Right ventricle myocardium inferior (tissue), 1 donor: ENCODE measurements around the gene HSP90AA1. TPM values are rescaled to one million over a fixed set of nuclear protein-coding genes. Genes with fewer than 3 reads are reported as not detected.
"Not testable (repeated sequence)": the region's sequence is repeated elsewhere in the genome, so short reads cannot be mapped to it uniquely, and the experiment has no call there.

Source experiments
- ATAC-seq: fragments of 200-7000 bp; cut with Tn5 transposase; one replicate; pipeline ENCODE4 v1.9.1; 2020; ENCODE audit warnings: mild to moderate bottlenecking, moderate library complexity
- DNase-seq: peaks from one replicate; pipeline ENCODE4 v3.0.0; 2021; ENCODE audit errors: missing footprints
- intact Hi-C: fragments of 100-400 bp; cut with DNase I; formaldehyde crosslinking; loops from one replicate; pipeline ENCODE4 v1.11.0; 2022
- total RNA-seq: library from RNA; stranded (reverse); fragmentation: NEBNext Ultra II Directional; extraction: Animal tissue kit (Norgen Biotek cat#: 25700); gene quantifications from one replicate; pipeline ENCODE4 v1.2.1, GENCODE V29; 2021
- donor health status: DM: no; HTN: yes; CAD: no; lungs with severe emphysema.

HSP90AA1 gene
- total RNA-seq, 1 donor from 2014 or later: 484 TPM

- DNase-seq: peak; percentile 93
- intact Hi-C loops: loop anchor here (1.0 to 2.0 kb wide), 3 partner anchors 34 to 390 kb away; no protein-coding TSS in a partner anchor
These were observed 9.8 kb upstream of the HSP90AA1 start for GRCh38 chr14:102096569-102097188.

GRCh38 chr14:102095871-102096568, 9.2 kb upstream of the HSP90AA1 start:
- peak; percentile 30 for ATAC-seq
- DNase-seq: no peak
- intact Hi-C loops: loop anchor here (1.0 to 2.0 kb wide), 3 partner anchors 33 to 389 kb away; no protein-coding TSS in a partner anchor

More at GRCh38 chr14:102096569-102097188, 9.8 kb upstream of the HSP90AA1 start:
- ATAC-seq: peak; percentile 85

- DNase-seq (no peak), ATAC-seq (no peak)
- intact Hi-C loops: no loop called here
These were observed 8.5 kb upstream of the HSP90AA1 start for GRCh38 chr14:102095231-102095870.

GRCh38 chr14:102094101-102094500, 7.3 kb upstream of the HSP90AA1 start:
- DNase-seq: no peak
- no peak for ATAC-seq
- intact Hi-C loops: no loop called here

- ATAC-seq (no peak), DNase-seq (no peak)
- intact Hi-C loops: no loop called here
These were observed 6.0 kb upstream of the HSP90AA1 start for GRCh38 chr14:102092806-102093205.

DNA sequence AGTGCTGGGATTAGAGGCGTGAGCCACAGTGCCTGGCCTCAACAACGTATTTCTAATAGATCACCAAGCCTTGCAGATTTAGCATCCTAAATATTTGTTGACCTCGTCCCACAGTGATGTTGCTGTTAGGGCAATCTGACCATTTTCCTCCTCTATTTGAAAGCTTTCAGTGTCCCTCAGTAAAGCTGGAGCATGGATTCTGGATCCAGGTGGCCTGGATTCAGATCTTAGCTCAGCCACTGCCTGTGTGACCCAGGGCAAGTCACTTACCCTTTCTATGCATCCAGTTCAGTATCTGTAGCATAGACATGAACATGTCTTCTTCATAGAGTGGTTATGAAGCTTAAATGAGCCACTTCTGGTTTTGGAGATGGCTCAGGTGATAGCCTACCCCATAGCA, 3.9 kb upstream of the HSP90AA1 start:
- intact Hi-C loops: no loop called here
- ATAC-seq (no peak), DNase-seq (no peak)

DNA sequence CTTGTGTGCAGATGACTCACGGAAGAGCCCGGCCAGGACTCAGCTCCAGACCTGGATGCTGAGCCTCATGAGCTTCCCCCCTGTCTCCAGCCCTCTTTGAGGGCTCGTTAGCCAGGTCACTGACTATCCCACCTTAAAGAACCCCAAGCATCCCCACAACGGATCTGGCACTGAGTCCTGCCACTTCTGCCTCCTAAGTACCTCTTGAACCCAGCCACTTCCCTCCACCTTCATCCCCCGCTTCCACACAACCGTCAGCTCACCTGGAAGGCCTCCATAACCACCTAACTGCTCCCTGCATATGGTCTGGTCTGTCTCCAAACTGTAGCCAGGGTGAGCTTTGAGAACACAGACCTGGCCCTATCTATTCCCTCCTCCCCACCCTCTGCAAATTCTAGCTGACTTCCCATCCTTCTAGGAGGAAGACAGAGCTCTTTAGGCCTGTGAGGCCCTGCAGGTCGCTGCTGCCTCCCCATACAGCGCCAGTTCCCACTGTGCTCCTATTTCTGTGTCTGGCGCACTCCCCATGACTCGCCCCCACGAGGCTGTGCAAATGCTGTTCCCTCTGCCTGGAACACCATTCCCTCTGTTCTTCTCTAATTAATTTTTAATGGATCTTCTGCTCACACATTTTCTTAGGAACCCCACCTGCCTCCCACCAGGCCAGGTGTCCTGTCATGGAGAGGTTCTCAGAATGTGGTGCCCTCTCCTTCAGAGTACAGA, 2.9 kb upstream of the HSP90AA1 start:
- intact Hi-C loops: loop anchor here (5.0 kb wide), 1 partner anchor 42 kb away; no protein-coding TSS in a partner anchor
- no peak for ATAC-seq
- DNase-seq: no peak

- intact Hi-C loops: loop anchor here (5.0 kb wide), 1 partner anchor 41 kb away; no protein-coding TSS in a partner anchor
- ATAC-seq: peak; percentile 18
- peak; percentile 80 for DNase-seq
These were observed 1.4 kb upstream of the HSP90AA1 start for GRCh38 chr14:102088012-102088792.

GRCh38 chr14:102087762-102088011, 843 bp upstream of the HSP90AA1 start:
- intact Hi-C loops: loop anchor here (1.0 to 5.0 kb wide), 3 partner anchors 40 to 327 kb away; partner anchors contain the start of gene PPP2R5C
- ATAC-seq: no peak
- DNase-seq: no peak

GRCh38 chr14:102086709-102086971, 204 bp downstream of the HSP90AA1 start:
- no peak for DNase-seq
- no peak for ATAC-seq
- intact Hi-C loops: loop anchor here (2.0 to 5.0 kb wide), 2 partner anchors 39 to 326 kb away; partner anchors contain the start of gene PPP2R5C

GRCh38 chr14:102085948-102086708, 716 bp downstream of the HSP90AA1 start:
- ATAC-seq: peak; percentile 8
- intact Hi-C loops: loop anchor here (2.0 to 5.0 kb wide), 2 partner anchors 39 to 325 kb away; partner anchors contain the start of gene PPP2R5C
- DNase-seq: peak; percentile 76

GRCh38 chr14:102085488-102085887, 1.4 kb downstream of the HSP90AA1 start:
- no peak for ATAC-seq
- intact Hi-C loops: loop anchor here (5.0 kb wide), 1 partner anchor 38 kb away; no protein-coding TSS in a partner anchor
- no peak for DNase-seq

GRCh38 chr14:102084931-102085330, 1.9 kb downstream of the HSP90AA1 start:
- intact Hi-C loops: loop anchor here (5.0 kb wide), 1 partner anchor 38 kb away; no protein-coding TSS in a partner anchor
- ATAC-seq (no peak), DNase-seq (no peak)

DNA sequence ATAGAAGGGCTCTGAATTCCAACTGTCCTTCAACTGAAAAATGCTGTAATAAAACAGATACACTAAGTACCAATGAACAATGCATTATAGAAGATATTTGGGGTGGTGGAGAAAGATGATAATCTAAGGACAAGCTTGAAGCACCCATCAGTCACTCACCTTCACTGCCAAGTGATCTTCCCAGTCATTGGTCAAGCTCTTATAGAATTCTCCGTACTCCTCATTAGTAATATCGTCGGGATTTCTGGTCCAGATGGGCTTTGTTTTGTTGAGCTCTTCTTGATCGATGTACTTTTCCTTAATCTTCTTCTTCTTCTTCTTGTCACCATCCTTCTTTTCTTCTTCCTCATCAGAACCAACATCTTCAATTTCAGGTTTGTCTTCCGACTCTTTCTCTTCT, 2.3 kb downstream of the HSP90AA1 start:
- intact Hi-C loops, ATAC-seq, DNase-seq: not testable (repeated sequence)

DNA sequence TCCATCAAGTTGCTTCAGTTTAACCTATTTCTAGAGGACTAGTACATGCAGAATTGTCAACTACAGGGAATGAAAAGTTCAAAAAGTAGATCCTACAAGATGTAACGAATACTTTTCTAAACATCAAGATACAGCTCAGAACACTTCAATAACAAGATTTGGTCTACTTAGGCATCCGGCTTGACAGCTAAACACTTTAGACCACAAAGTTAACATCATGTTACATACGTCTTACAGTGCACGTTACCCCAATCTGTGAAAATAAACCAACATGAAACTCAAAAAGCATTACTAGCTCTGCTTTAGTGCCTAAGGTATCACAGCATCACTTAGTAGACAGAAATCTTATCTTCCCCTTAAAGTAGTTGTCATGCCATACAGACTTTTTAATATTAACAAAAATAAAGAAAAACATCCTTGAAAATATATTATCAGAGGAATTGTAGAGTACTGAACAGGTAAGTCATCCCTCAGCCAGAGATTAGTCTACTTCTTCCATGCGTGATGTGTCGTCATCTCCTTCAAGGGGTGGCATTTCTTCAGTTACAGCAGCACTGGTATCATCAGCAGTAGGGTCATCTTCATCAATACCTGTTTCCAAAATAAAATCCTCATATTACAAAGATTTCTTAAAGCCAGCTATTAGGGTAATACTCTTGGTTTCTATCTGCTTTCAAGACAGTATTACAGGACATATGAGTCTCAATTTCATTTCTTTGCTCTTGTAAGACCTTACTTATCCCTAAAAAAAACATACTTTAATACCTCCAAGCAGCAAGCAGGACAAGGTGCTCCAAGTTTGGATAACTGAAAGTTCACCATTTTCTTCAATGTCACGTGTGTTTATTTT, 5.4 kb downstream of the HSP90AA1 start:
- ATAC-seq (no peak), DNase-seq (no peak)
- intact Hi-C loops: no loop called here

DNA sequence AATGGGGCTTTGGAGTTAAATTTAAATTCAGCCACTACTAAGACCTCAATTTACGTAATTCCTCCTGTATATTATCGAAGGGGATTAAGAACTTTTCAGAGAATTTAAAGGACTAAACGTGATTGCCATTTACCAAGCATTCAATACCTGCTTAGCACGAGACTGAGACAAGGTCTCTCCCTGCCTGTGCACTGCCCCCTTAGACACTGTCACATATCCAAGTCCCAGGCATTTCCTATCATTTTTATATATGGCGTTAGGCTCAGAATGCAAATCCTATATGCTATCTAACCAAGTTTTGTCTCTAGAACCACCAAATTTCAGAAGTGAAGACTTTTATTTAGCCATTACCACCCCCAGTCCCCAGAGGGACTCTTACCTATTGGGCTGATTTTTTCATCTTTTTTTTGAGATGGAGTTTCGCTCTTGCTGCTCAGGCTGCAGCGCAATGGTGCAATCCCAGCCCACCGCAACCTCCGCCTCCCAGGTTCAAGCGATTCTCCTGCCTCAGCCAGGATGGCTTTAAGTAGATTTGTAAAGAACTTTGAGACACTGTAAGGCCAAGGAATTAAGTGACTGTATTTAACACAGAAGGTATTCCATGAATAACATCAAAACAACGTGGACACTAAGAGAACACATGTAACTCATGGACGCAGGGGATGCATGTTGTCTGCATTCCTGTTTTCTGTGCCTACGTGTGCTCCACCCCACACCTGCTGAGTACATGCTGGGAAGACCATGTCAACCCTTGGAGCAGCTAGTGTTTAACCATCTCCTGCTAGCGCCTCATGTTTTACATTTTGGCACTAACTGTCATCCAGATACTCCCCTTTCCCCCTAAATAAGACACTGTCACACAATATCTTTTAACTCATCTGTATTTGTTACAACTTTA, 6.4 kb downstream of the HSP90AA1 start:
- intact Hi-C loops: no loop called here
- no peak for ATAC-seq
- DNase-seq: no peak
